Central memory CD8-positive, alpha-beta T cell (primary cell): ENCODE results near the gene ABCC11.

ENCODE experiments used
- ATAC-seq: fragments of 150-1000 bp; cut with Tn5 transposase; replicated peaks from 2 replicates; pipeline ENCODE4 v1.10.0; 2022; ENCODE audit warnings: mild to moderate bottlenecking, moderate FRiP score, moderate number of reproducible peaks; ENCODE audit not compliant: poor library complexity, severe bottlenecking; ENCODE audit errors: extremely low read depth
- DNase-seq, 2 donors: peaks; one replicate each; pipeline ENCODE4 v3.0.0; 2021; ENCODE audit warnings: low spot score in 2 of 2
- H3K27ac Mint-ChIP-seq: one replicate; pipeline ENCODE4 v1.8.0; 2022; ENCODE audit warnings: low read depth, mild to moderate bottlenecking, moderate library complexity, mixed read lengths
- H3K27me3 Mint-ChIP-seq: one replicate; pipeline ENCODE4 v1.8.0; 2022; ENCODE audit warnings: mixed read lengths
- H3K36me3 Mint-ChIP-seq: one replicate; pipeline ENCODE4 v1.8.0; 2022; ENCODE audit warnings: mild to moderate bottlenecking, moderate library complexity, mixed read lengths; ENCODE audit not compliant: insufficient read depth
- H3K4me1 Mint-ChIP-seq: one replicate; pipeline ENCODE4 v1.8.0; 2022; ENCODE audit warnings: mixed read lengths
- H3K4me3 Mint-ChIP-seq: one replicate; pipeline ENCODE4 v1.8.0; 2022; ENCODE audit warnings: mild to moderate bottlenecking, moderate library complexity, mixed read lengths
- H3K9me3 Mint-ChIP-seq: one replicate; pipeline ENCODE4 v1.8.0; 2022; ENCODE audit warnings: mixed read lengths

Gene ABCC11

DNA sequence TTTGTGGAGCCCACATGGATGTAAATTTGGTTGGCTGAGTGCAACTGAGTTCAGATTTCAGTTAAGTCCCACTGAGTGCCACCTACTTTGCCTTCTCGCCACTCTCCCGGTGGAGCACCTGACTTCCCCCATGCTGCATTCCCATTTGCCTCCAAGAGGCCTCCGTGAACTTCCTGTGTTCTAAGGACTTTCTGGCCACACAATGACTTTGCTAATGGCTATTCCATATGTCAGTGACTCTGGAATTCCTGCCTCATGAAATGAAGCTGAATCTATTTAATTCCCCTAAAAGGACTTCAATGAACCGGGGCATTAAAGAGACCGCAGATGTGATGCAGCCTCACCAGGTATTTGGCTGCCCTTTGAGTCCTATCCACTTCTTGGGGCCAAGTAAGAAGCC is 121.5 kb downstream of the ABCC11 start:
- H3K4me1 Mint-ChIP-seq: no peaks in the 10 kb centered on the region
- no peak for ATAC-seq
- no peak for DNase-seq
- H3K36me3 Mint-ChIP-seq: no peaks in the 10 kb centered on the region
- no peak overlapping the region for H3K4me3 Mint-ChIP-seq
- H3K27ac Mint-ChIP-seq: no peak overlapping the region
- peaks cover 21% of the 10 kb centered on the region for H3K27me3 Mint-ChIP-seq
- H3K9me3 Mint-ChIP-seq: no peaks in the 10 kb centered on the region

DNA sequence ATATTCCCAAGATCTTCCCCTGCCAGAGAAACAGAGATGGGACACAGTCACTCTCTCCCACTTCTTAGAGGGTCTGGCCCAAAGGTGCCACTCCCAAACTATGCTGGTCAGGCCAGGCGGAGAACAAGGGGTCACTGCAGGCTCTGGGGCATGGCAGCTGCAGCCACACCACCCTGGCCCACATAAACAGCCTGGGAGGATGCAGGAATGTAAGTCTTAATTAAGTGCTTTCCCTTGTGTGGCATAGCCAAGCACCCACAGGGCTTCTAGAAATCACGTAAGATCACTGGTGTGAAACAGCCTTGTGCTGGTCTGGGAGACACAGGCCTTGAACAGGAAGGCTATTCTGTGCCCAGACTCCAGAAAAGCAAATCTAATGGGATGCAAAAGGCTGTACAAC is 123.1 kb downstream of the ABCC11 start:
- Mint-ChIP-seq H3K4me3 (no peak overlapping the region), H3K27me3 (peaks cover 15% of the 10 kb centered on the region), H3K36me3 (no peaks in the 10 kb centered on the region), H3K27ac (no peak overlapping the region), H3K4me1 (no peaks in the 10 kb centered on the region), H3K9me3 (no peaks in the 10 kb centered on the region)
- DNase-seq (no peak), ATAC-seq (no peak)

DNA sequence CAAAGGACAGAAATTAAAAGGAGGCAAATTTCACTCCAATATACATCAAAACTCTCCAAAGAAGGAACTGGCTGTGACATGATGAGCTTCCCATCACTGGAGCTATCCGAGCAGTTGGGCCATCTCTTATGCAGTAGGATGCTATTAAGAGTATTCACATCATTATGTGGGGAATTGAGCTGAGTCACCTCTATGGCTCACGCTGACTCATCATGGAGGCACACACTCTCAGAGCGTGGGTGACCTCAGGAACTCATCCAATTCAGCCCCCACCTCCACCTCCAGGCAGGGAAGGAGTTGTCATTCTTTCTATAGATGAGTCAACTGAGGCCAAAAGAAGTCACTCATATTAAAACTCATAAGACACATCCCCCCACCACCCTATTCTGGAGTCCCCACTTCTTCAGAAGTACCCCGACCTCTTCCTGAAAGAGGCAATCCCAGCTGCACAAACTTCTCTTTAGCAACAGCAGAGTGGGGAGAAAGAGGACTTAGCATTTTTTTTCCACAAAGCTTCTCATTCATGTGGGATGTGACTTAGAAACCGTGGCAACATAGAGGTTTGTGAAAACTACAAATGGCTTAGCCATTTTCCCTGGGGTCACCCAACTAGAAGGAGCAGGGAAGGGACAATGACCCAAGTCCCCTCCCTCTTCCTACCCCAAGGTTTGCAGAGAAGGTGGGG is 124.1 kb downstream of the ABCC11 start:
- no peak overlapping the region for H3K4me3 Mint-ChIP-seq
- DNase-seq (no peak), ATAC-seq (no peak)
- H3K36me3 Mint-ChIP-seq: no peaks in the 10 kb centered on the region
- peaks cover 15% of the 10 kb centered on the region for H3K27me3 Mint-ChIP-seq
- H3K4me1 Mint-ChIP-seq: no peaks in the 10 kb centered on the region
- no peak overlapping the region for H3K27ac Mint-ChIP-seq
- H3K9me3 Mint-ChIP-seq: no peaks in the 10 kb centered on the region

DNA sequence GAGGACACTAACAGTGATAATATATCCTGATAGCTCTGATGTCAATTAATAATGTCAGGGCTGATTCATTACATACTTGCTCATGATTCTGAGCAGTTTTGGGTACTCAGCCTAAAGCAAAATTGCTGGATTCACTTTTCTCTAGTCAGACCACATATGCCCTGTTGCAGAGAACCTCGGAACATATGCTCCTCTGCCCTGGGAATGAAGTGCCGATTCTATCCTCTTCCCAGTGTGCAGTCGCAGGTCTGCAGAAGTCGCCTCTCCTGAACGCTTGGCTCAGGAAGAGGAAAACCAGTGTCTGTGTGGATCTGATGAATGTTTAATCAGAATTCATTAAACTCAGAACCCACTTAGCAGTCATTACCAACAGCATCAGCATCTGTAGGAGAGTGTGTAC is 126.1 kb downstream of the ABCC11 start:
- no peaks in the 10 kb centered on the region for H3K9me3 Mint-ChIP-seq
- ATAC-seq: no peak

DNA sequence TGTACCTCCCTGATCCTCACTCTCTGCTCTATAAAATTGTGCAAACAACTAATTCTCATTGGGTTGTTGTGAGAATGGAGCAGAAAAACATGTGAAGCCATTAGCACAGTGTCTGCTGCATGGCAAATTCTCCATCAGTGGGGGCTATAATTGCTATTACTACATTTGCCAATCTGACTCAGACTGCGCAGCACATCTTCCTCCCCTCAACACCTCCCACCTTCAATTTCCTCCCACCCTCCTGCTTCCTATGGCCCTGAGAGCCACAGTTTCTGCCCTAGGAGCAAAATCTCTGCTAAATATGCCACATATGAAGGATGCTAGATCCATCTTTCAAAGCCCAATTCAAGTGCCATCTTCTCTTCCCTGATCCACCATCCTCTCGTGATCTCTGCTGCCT is 128.5 kb downstream of the ABCC11 start:
- H3K9me3 Mint-ChIP-seq: no peaks in the 10 kb centered on the region
- no peak for ATAC-seq
- DNase-seq: no peak
- peaks cover 12% of the 10 kb centered on the region for H3K27me3 Mint-ChIP-seq
- H3K36me3 Mint-ChIP-seq: no peaks in the 10 kb centered on the region
- no peaks in the 10 kb centered on the region for H3K4me1 Mint-ChIP-seq
- H3K27ac Mint-ChIP-seq: no peak overlapping the region
- no peak overlapping the region for H3K4me3 Mint-ChIP-seq

More for the DNA sequence above, 126.1 kb downstream of the ABCC11 start:
- Mint-ChIP-seq H3K4me1 (no peaks in the 10 kb centered on the region), H3K27ac (no peak overlapping the region), H3K27me3 (peaks cover 20% of the 10 kb centered on the region), H3K36me3 (no peaks in the 10 kb centered on the region), H3K4me3 (no peak overlapping the region)
- DNase-seq: no peak

DNA sequence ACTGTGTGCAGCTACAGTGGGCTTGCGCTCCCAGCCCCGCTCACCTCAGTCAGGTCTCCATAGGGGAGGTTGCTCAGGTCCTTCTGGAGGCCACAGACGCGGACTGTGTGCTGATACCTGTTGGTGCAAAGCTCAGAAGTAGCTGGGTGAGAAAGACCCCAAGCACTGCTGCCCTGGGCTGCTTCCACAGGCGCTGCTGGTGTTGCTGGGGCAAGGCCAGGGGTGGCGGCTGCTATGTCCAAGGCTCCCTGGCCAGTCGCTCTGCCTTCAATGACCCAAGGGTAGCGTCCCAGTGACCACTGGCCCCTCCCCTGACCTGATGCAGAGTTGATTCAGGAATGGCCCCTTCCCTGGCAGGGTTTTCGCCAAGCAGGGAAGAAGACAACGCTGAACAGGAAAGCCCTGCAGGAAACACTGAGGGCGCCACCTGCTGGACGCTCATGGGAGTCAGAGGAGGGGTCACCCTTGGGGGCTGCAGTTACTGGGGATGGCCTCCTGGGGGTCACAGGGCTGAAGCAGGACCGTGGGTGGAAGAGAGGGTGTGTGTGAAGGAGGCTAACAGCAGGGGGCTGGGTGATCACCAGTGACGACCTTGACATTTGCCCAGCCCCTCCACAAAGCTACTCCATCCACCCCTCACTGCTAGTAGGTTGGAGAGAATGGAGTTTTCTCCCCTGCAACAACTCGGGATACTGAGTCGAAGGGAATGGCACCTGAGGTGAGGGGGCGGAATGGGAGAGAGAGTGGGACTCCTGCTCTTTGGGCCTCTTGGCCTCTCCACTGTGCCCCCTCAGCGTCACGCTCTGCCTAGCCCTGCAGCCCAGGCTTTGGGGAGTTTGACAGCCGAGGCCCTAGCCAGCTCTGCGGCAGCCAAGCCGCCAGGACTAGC is 129.9 kb downstream of the ABCC11 start:
- no peaks in the 10 kb centered on the region for H3K36me3 Mint-ChIP-seq
- H3K27ac Mint-ChIP-seq: no peak overlapping the region
- H3K27me3 Mint-ChIP-seq: peaks cover 12% of the 10 kb centered on the region
- H3K4me3 Mint-ChIP-seq: no peak overlapping the region
- DNase-seq (peak; percentile 13 to 33), ATAC-seq (peak; percentile 54)
- H3K4me1 Mint-ChIP-seq: no peaks in the 10 kb centered on the region
- no peaks in the 10 kb centered on the region for H3K9me3 Mint-ChIP-seq
